Inflammatory macrophage (primary cell): Measurements from ENCODE around the gene SLC28A1.

Source experiments
- DNase-seq, 2 donors: peaks; one replicate each; pipeline ENCODE4 v3.0.0-alpha.2; 2020 to 2022

The SLC28A1 gene

DNA sequence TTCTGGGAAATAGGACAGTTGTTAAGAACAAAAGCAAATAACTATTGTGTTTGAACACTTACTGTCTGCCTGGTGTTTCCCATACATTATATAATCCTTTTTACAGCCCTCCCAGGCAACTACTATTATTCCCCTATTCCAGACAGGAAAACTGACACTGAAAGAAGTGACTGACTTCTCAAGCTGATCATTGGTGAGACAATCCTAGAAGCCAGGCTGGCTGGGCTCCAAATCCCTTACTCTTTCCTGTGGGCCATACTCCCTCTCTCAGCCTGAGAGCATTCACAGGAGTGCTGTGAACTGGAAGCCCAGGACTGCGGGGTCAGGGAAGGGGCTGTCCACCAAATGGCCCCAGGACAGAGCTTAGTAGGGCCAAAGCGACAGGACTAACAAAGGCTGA is 58.0 kb downstream of the SLC28A1 start:
- no peak for DNase-seq

DNA sequence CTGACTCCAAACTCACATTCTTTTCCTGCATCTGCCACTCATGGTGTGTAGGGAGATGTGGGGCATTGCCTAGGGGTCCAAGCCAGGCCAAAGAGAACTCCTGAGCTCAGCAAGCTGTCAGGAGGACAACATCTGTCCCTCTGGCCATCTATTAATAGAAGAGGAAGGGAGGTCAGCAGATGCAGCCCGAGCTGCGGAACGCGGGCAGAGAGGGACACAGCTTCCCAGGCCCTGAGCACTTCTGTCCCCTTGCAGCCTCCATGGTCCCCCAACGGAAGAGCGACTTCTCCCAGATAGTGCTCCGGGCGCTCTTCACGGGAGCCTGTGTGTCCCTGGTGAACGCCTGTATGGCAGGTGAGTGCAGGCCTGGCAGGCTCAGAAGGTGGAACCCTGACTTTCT is 59.8 kb downstream of the SLC28A1 start:
- DNase-seq = no peak

DNA sequence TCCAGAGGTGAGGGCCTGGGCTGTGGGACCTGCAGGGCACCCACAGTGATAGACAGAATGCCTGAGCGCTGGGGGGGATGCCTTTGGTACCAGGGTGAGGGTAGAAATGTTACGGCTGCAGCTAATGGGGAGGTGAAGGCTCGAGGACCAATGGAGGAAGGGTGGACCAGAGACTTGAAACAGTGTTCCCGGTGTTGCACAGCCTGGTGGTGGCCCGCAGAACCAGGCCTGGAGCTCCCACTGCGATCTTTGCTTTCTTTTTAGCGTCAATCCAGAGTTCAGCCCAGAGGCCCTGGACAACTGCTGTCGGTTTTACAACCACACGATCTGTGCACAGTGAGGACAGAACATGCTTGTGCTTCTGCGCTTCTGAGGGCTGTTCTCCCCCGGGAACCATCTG is 60.4 kb downstream of the SLC28A1 start:
- no peak for DNase-seq

DNA sequence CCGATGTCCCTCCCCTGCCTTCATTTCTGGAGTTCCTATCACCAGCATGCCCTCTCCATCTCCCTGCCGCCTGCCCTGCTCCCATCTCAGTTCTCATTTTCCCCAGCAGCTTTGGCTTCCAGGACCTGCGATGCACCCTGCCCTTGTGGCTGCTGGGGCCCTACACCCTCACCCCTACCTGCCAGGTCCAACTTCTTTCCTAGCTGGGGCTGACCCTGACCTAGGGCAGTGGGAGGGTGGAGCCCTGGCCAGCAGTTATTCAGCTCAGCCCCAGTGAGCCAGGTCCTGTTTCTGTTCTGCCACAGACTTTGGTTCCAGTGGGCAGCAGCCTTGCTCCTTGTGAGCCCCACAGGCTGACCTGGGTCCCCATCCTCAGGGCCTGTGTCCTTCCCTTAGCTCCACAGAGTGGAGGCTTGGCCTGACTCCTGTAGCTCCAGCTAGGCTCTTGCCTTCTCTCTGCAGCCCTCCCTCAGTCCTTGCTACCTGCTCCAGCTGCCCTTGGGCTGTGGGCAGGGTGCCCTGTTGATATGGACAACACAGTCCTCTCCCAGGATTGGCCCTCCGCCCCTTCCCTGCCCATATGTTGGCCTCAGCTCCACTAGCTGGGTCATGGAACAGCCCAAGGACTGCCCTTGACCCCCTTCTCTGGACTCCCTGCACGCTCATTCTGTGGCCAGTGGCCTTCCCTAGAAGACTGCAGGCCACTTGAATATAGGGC is 62.5 kb downstream of the SLC28A1 start:
- no peak for DNase-seq

DNA sequence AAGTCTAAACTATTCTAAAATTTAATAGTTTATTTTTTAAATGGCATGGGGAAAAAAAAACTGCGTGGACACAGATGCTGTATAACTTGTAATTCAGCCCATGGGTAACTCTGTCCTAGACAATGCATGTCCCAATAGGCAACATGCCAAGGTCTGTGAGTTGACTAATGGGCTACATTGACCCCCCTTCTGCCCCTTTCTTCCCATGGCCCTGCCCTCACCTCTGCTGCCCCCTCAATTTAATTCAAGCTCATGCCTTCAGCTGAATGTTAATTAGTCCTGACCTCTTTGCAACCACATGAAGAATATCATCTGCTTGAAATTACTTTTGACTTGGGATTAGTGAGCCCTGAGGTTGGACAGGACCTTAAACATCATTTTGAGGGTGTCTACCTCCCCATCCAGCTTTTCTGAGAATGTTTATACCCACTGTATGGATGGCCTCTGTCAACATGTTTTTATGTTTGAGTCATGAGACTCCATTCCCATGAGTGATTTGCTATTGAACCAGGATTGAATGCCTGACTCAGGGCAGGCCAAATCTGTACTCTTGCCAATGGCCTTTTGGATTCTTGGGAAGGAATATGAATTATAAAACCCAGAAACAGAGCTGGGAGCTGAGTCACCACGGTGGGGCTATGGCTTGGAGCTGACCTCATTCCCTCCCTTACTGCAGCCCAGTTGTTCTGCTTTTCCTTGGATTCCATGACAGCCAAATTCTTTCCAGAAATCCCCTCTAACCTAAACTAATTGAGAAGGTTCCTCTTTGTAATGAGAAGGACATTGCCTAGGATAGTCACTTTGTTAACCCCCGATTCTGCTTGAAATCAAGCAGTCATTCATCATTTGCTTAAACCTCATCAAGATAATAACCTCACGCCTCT is 63.7 kb downstream of the SLC28A1 start:
- DNase-seq = peak; percentile 33 to 43

DNA sequence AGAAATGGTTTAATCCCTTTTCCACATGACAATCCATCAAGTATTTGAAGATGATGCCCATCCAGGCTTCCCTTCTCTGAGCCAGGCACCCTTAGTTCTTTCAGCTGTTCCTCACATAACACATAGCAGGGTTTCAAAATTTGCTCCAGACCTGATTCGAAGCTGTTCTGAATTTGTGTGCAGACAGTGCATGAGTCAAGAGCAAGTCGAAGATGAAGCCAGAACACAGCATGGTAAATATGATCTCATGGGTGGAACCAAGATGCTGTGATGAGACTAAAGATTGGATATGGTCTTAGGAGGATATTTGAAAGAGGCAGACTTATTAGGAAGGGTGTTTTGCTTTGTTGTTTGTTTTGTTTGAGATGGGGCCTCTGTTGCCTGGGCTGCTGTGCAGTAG is 64.6 kb downstream of the SLC28A1 start:
- no peak for DNase-seq

DNA sequence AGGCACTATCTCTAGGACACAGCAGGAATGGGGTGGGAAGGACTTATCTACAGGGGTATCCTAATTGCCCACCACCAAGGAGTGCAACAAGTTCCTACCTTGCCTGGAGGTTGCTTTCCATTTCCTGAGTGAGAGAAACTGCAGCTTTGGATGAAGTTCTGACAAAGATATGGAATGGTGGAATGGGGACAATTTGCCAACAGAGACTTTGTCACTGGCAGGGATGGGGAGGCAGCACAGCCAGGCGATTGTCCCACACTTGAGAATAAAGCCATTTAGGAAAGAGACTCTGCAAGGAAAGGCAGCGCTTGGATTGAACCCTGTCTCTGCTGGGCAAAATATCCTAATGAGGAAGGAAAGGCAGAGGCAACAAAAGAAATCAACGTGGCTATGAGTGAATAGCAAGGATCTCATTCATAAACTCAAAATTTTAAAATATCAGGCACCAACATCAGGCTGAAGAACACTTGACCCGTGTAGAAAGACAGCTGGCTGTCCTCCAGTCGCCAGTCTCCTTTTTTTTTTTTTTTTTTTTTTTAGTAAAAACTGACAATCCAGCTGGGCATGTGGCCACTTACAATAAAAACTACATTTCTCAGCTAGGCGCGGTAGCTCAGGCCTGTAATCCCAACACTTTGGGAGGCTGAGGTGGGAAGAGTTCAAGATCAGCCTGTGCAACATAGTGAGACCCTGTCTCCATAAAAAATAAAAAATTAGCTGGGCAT is 65.5 kb downstream of the SLC28A1 start:
- DNase-seq = no peak

DNA sequence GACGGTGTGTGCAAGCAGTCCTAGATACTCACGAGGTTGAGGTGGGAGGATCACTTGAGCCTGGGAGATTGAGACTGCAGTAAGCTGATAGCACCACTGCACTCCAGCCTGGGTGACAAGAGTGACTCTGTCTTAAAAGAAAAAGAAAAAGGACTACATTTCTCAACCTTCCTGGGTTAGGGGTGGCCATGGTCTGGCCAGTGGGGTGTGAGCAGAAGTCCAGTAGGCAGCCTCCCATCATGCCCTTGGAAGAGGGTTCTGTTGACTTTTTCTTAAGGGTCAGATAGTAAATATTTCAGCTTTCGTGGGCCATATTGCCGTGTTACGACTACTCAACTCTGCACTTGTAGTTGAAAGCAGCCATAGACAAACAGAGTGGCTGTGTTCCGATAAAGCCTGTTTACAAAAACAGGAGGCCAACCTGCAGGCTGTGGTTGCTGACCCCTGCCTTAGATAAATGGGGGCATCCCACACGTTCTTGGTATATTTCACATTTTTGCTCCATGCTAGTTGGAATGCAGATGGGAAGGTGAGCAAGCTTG is 66.2 kb downstream of the SLC28A1 start:
- DNase-seq = no peak

DNA sequence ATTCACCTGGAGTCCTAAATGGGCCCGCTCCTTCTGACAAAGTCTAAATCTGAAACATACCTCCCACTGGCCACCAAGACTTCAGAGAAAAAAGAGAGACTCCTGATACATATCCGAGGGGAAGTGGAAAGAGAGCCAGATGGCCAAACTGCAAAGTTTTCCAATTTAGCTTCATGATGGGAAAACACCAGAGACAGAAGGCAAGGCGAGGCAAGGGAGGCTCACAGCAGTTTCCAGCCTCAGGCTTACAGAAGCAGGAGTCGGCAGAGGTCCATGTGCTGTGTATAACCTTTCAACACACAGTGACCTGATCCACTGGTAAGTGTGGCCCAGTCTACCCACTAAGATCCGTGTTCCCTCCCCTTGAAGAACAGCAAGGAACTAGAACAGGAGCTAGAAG is 67.3 kb downstream of the SLC28A1 start:
- DNase-seq = no peak

DNA sequence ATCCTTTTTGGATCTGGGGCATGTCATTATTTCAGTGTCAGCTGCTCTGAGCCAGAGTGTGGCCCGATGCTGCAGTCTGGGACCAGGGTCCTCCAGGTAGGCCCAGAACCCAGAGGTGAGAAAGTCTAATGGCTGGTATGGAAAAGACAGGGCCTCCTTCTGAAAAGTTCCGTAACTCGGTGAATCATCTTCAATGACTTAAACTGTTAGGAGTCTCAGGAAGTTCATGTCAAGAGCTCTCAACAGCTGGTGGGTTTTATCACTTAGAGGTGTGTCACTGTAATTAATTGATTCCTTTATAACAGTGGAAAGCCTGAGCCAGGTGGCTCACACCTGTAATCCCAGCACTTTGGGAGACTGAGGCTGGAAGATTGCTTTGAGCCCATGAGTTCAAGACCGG is 68.7 kb downstream of the SLC28A1 start:
- DNase-seq = no peak

DNA sequence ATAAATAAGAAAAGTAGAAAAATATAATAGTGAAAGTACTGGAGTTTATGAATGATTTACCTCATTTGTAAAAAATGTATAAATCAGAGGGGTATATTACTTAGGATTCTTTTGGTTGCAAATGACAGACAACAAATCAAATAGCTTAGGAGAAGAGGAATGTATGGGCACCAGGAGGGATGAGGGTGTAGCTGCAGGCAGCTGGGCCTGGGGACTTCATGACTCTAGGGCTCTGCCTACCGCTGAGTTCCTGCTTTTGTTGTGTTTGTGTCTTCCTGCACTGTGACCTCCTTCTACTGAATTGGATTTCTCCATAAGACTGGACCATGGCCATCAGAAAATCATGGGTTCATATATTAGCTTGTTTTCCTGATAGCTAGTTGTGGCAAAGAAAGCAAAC is 69.3 kb downstream of the SLC28A1 start:
- no peak for DNase-seq

DNA sequence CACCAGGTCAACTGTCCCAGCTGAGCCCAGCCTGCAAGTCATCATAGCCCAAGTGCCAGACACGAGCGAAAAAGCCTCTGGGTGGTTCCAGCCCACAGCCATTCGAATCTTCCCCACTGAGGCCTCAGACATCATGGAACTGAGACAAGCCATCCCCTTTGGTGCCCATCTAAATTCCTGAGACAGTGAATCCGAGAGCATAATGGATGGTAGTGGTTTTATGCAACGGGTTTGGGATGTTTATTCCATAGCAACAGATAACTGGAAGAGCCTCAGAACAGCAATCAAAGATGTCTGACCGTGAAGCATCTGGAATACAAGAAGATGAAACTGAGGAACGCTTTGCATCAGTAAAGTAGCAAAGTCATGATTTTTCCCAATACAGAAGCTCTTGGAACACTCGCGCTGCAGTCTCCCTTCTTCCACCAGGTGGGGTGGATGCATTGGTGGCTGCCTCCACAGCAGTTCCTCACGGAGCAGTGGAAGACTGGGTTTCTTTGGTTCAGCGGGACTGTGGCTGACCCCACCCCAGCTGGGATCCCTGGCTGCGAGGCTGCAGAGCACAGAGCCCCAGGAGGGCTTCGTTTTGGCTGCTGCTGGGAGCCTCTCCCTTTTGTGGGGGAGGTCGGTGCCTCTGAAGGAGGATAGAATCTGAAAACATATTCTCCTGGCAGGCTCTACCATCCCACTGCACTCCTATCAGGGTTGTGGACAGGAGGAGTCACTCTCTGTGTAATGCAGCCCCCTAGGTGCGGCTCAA is 70.8 kb downstream of the SLC28A1 start:
- DNase-seq = peak; percentile 63 to 75

DNA sequence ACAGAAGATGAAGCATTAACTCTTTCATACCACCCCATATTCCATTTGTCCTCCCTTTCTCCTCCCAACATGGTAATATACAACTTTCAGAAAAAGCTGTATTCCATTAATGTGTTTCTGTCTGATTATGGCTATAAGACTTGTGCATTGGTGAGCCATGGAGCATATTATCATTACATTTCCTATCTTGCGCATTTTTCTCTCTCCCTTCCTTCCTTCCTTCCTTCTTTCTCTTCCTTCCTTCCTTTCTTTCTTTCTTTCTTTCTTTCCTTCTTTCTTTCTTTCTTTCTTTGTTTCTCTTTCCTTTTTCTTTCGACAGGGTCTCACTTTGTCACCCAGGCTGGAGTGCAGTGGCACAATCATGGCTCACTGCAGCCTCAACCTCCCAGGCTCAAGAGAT is 71.7 kb downstream of the SLC28A1 start:
- DNase-seq = no peak

DNA sequence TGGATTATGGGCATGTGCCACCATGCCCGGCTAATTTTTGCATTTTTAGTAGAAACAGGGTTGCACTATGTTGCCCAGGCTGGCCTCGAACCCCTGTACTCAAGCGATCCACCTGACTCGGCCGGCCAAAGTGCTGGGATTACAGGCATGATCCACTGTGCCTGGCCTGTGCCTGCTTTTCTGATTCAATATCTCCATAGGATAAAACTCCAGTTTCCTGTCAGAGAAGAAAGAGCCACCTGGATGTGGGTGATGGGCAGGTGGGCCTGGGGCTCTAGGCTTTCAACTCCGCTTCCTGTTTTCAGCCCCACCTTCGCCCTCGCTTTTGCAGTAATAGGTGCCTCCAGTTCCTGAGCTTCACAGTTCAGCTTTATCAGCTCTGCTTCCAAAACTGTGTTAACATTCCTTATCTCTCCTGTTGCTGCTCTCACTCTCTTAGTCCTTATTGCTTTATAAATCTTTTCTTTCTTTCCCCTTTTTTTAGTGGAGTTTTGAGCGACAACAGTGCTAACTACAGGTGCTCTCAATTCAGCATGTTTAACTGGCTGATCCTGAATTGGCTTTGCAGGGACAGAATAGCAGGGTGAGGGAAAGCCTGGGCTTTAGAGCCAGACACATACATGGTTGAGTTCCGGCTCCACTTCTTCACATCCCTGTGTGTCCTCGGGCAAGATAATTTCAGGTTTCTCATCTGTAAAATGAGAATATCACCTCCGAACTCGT is 76.1 kb downstream of the SLC28A1 start:
- no peak for DNase-seq

DNA sequence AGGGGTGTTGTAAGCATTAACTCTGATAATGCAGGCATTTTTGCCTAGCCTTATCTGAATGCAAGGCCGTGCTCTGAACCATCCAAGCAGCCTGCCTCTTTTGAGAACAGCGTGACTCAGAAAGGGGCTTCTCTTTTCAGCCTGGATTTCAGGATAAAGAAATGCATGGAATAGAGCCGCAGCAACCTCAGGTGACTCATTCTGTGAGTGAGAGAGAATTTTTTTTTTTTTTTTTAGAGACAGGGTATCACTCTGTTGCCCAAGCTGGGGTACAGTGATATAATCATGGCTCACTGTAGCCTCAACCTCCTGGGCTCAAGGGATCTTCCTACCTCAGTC is 76.6 kb downstream of the SLC28A1 start:
- no peak for DNase-seq

DNA sequence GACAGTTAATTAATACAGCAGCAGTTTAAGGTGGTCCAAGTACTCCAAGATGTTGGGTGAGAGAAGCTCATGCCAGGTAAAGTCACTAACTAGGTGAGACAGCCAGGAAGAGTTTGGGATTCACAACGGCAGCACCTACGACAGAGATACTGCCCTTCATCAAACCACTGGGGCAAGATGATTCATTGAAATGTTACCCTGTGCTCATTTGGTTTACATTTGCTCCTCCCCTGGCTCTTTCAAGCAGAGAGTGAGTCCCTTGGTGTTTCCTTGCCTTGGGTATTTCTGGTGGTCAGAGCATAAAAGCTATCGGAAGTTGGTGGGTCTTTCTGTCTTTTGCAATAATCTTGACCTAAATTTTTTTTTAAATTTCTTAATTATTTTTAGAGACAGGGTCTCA is 77.2 kb downstream of the SLC28A1 start:
- no peak for DNase-seq

DNA sequence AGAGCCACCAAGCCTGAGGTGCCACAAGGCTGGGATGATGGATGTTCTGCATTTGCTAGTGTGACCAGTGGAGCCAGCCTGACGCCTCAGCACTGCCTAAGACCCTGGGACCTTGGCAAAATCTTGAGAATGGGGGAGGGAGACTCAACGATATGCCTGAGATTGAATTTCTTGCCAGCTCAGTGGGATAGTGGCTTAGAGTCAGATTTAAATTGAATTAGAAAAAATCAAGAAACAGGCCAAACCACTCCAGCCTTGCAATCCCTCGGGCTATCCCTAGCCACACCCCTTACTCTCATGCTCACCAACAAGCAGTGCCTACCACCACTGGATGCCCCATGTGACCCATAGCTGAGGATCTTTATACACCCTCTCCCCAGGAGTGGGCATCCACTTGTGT is 78.5 kb downstream of the SLC28A1 start:
- no peak for DNase-seq

DNA sequence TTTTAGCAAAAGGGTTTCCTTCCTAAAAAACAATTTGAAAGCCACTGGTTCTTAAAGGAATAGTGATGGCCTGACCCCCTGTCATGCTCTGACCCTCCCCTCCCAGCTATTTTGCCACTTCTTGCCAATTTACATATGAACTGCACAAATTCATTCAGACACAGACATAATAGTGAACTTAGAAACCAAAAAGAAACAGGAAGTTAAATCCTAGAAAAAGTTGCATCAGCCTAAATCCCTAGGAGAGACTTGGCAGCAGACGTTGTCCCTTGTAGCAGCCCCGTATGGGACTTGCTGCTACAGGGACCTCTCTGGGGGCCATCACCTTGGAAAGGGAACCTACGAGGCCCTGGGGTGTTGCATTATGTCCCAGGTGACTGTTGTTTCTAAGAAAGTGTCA is 82.9 kb downstream of the SLC28A1 start:
- peak; percentile 26 to 58 for DNase-seq

DNA sequence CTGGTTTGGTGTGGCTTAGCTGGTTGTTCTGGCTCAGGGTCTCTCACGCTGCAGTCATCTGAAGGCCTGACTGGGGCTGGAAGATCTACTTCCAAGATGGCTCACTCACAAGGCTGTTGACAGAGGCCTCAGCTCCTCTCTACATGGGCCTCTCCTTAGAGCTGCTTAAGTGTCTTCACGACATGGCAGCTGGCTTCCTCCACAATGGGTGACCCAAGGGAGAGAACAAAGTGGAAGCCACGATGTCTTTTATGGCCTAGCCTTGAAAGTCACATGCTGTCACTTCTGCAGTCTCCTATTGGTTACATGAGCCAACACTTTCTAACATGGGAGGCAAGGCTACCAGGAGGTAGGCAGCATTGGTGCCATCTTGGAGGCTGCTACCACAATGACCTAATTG is 83.8 kb downstream of the SLC28A1 start:
- DNase-seq = no peak

DNA sequence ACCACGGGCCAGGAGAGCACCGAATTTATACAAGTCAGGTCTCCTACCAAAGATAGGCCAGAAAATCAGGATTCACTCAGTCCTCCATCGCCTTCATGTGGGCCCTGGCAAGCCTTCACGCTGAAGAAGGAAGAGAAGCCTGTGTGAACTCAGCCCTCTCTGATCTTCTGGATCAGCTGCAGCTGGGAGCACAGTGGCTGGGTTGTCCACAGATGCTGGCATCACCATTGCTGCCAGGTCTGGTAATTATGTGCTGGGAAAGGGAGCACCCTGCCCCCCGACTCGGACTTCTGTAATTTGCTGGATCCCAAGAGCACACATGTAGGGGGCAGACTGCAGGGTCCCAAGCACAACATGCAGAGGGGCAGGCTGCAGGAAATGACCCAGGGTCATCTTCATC is 84.8 kb downstream of the SLC28A1 start:
- no peak for DNase-seq

DNA sequence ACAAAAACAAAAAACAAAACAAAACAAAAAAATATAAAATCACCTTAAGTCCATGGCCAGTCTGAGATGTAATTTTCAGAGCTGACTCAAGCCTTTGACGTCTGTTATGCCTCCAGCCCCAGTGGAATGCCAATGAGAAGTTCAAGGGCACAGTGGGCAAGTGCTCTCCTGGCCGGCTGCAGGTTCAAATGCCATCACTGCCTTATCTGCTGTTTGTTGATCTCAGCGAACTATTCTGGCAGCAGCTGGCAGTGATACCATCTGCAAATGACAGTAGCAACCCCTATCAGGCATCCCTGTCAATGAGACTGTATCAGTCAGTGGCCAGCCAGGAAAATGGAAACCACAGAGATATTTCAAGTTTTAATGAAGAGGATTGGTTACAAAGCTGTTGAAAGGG is 86.4 kb downstream of the SLC28A1 start:
- DNase-seq = no peak
